Hepatocyte (in vitro differentiated cells): ENCODE data around the gene ACTA2. TPM values are rescaled to one million over a fixed set of nuclear protein-coding genes. Genes with fewer than 3 reads are reported as not detected.
"Not testable (repeated sequence)": the region's sequence is repeated elsewhere in the genome, so short reads cannot be mapped to it uniquely, and the experiment has no call there.

Source experiments
- DNase-seq: peaks from one replicate; pipeline ENCODE4 v3.0.0-alpha.2; 2016; ENCODE audit warnings: low spot score
- H2AFZ ChIP-seq: fragments of 200-600 bp; sonication (generic); 2 replicates; pipeline ENCODE4 v1.6.0; 2016; ENCODE audit warnings: antibody characterized with exemption, mild to moderate bottlenecking
- H3K27ac ChIP-seq: fragments of 200-600 bp; sonication (generic); 2 replicates; pipeline ENCODE4 v1.5.1; 2016; ENCODE audit warnings: mild to moderate bottlenecking
- H3K27me3 ChIP-seq: fragments of 200-600 bp; sonication (generic); 2 replicates; pipeline ENCODE4 v1.6.1; 2016
- H3K36me3 ChIP-seq: fragments of 200-600 bp; sonication (generic); replicated peaks from 2 replicates; pipeline ENCODE4 v1.5.1; 2016; ENCODE audit warnings: low read depth; ENCODE audit not compliant: insufficient read depth
- H3K4me1 ChIP-seq: fragments of 200-600 bp; sonication (generic); 2 replicates; pipeline ENCODE4 v1.5.1; 2016; ENCODE audit warnings: mild to moderate bottlenecking, moderate library complexity; ENCODE audit not compliant: insufficient read depth
- H3K4me2 ChIP-seq: fragments of 200-600 bp; sonication (generic); 2 replicates; pipeline ENCODE4 v1.6.0; 2016
- H3K4me3 ChIP-seq: fragments of 200-600 bp; sonication (generic); 2 replicates; pipeline ENCODE4 v1.5.1; 2016; ENCODE audit warnings: mild to moderate bottlenecking
- H3K79me2 ChIP-seq: fragments of 200-600 bp; sonication (generic); 2 replicates; pipeline ENCODE4 v1.6.0; 2017; ENCODE audit warnings: mild to moderate bottlenecking
- H3K9me2 ChIP-seq: fragments of 200-600 bp; sonication (generic); replicated peaks from 2 replicates; pipeline ENCODE4 v1.6.0; 2017; ENCODE audit warnings: mild to moderate bottlenecking; ENCODE audit not compliant: insufficient read depth
- H3K9me3 ChIP-seq: fragments of 200-600 bp; sonication (generic); 2 replicates; pipeline ENCODE4 v1.5.1; 2016; ENCODE audit warnings: low read depth, mild to moderate bottlenecking
- H4K20me1 ChIP-seq: fragments of 200-600 bp; sonication (generic); 2 replicates; pipeline ENCODE4 v1.6.0; 2016; ENCODE audit warnings: mild to moderate bottlenecking; ENCODE audit not compliant: insufficient read depth, poor library complexity, severe bottlenecking
- EZH2 ChIP-seq: fragments of 200-600 bp; sonication (generic); IDR thresholded peaks from 2 replicates; pipeline ENCODE4 v1.6.1; 2016; ENCODE audit warnings: antibody characterized with exemption, mild to moderate bottlenecking, borderline replicate concordance
- EZH2phosphoT487 ChIP-seq: fragments of 200-600 bp; sonication (generic); IDR thresholded peaks from one replicate; pipeline ENCODE4 v1.6.1; 2018; ENCODE audit warnings: antibody characterized with exemption, mild to moderate bottlenecking, low read depth, moderate library complexity; ENCODE audit not compliant: unreplicated experiment, severe bottlenecking
- WGBS: methylation state at CpG from one replicate; pipeline ENCODE4 v1.1.6; 2016; ENCODE audit warnings: low lambda C conversion rate; ENCODE audit errors: missing lambda C conversion rate; 5-methylcytosine and 5-hydroxymethylcytosine counted together
- polyA plus RNA-seq: library from polyadenylated mRNA; unstranded; fragments of >200 nt; fragmentation: Nextera tagmentation; extraction: Ambion mirVana; gene quantifications from 2 replicates; pipeline ENCODE4 v1.2.1, GENCODE V29; 2016
- total RNA-seq: library from RNA; depleted of rRNA; stranded (reverse); fragments of >200 nt; gene quantifications from 2 replicates; pipeline ENCODE4 v1.2.3, GENCODE V29; 2014
- TF ChIP-seq, protein P1 (sequence below): fragments of 200-600 bp; sonication (generic); IDR thresholded peaks from 2 replicates; pipeline ENCODE4 v1.5.1; 2016; ENCODE audit warnings: antibody characterized with exemption, mild to moderate bottlenecking; ENCODE audit not compliant: poor library complexity

Gene ACTA2
- total and polyA plus RNA-seq, 2 experiments from 2014 or later = 207 to 218 TPM

DNA sequence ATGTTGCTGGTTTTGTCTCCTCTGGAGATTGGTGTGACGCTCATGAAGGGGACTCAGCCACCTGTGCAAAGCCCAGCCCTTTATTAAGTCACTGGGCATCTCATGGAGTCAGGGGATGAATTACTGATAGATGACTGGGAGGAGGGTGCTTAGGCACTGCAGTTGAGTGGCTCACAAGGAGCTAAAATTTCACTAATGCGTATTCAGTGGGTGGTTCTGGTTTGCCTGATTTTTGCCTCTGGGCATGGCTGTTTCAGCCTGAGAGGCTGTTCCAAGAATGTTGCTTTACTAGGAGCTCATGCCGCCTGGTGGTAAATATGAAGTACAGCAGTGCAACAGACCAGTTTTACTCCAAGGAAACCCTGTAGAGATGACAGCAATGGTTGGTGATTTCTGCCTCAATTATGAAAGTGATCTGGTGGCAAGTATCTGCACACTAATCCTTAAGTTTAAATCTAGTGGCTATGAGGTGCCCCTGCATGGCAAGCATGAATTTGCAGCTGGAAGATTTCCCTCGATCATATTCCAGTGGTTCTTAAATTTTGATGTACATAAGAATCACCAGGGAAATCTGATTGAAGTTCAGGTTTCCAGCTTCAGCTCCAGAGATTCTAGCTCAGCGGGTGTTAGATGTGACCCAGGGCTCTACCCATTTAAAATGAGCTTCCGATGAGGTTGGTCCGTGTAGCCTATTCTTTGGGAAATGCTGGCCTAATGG lies 19.9 kb downstream of the ACTA2 start:
- TF ChIP-seq EZH2 (no peak), EZH2phosphoT487 (no peak)
- TF ChIP-seq, protein P1, sequence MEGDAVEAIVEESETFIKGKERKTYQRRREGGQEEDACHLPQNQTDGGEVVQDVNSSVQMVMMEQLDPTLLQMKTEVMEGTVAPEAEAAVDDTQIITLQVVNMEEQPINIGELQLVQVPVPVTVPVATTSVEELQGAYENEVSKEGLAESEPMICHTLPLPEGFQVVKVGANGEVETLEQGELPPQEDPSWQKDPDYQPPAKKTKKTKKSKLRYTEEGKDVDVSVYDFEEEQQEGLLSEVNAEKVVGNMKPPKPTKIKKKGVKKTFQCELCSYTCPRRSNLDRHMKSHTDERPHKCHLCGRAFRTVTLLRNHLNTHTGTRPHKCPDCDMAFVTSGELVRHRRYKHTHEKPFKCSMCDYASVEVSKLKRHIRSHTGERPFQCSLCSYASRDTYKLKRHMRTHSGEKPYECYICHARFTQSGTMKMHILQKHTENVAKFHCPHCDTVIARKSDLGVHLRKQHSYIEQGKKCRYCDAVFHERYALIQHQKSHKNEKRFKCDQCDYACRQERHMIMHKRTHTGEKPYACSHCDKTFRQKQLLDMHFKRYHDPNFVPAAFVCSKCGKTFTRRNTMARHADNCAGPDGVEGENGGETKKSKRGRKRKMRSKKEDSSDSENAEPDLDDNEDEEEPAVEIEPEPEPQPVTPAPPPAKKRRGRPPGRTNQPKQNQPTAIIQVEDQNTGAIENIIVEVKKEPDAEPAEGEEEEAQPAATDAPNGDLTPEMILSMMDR = peak; percentile 93
- no peaks in the 10 kb centered on the region for H3K79me2 ChIP-seq
- H3K4me1 ChIP-seq = no peaks in the 10 kb centered on the region
- H3K9me2 ChIP-seq = no peaks in the 10 kb centered on the region
- H3K36me3 ChIP-seq = no peaks in the 10 kb centered on the region
- peak; percentile 88 for DNase-seq
- H3K27me3 ChIP-seq = no peaks in the 10 kb centered on the region
- H2AFZ ChIP-seq = no peak overlapping the region
- H3K4me2 ChIP-seq = no peak overlapping the region
- no peaks in the 10 kb centered on the region for H4K20me1 ChIP-seq
- H3K9me3 ChIP-seq = no peaks in the 10 kb centered on the region
- 53% methylated on average over 7 of the region's 7 CpGs for WGBS
- no peak overlapping the region for H3K27ac ChIP-seq
- no peak overlapping the region for H3K4me3 ChIP-seq

DNA sequence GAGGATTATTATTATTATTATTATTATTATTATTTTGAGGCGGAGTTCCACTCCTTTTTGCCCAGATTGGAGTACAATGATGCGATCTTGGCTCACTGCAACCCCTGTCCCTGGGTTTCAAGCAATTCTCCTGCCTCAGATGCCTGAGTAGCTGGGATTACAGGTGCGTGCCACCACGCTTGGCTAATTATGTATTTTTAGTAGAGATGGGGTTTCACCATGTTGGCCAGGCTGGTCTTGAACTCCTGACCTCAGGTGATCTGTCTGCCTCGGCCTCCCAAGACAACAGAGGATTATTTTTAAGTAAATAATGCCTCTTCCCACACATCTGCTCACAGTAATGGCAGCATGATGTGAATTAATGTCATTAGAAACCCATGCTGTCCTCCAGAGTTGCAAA lies 20.5 kb downstream of the ACTA2 start:
- not testable (repeated sequence) for H3K4me3 ChIP-seq, H3K9me3 ChIP-seq, DNase-seq, H3K27me3 ChIP-seq, H3K27ac ChIP-seq, H2AFZ ChIP-seq, H4K20me1 ChIP-seq, H3K79me2 ChIP-seq, H3K36me3 ChIP-seq, H3K4me1 ChIP-seq, H3K4me2 ChIP-seq, H3K9me2 ChIP-seq
- 90% methylated on average over 5 of the region's 5 CpGs for WGBS

DNA sequence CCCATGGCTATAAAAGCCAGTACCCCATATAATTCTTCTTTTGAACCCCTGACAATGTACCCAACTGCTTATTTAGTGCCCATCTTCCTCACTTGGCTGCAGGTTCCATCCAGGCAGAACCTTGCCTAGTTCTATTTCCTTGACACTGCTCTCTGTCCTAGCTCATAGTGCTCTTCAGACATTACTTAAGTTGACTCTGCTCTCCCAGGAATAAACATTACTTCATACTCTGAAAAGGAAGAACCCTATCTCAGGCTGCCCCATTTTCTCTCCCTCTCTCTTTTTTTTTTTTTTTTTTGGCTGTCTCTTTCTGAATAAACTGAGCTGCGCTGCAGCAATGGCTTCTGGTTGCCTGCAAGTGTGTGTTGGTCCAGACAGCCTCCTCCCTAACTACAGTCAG lies 21.0 kb downstream of the ACTA2 start:
- no peaks in the 10 kb centered on the region for H3K9me2 ChIP-seq
- no peaks in the 10 kb centered on the region for H3K36me3 ChIP-seq
- H2AFZ ChIP-seq = no peak overlapping the region
- H3K9me3 ChIP-seq = no peaks in the 10 kb centered on the region
- H4K20me1 ChIP-seq = no peaks in the 10 kb centered on the region
- no peak overlapping the region for H3K27ac ChIP-seq
- no peak overlapping the region for H3K4me3 ChIP-seq
- H3K27me3 ChIP-seq = no peaks in the 10 kb centered on the region
- H3K4me2 ChIP-seq = no peak overlapping the region
- no peaks in the 10 kb centered on the region for H3K79me2 ChIP-seq
- TF ChIP-seq EZH2 = no peak
- TF ChIP-seq, protein P1 = no peak
- TF ChIP-seq EZH2phosphoT487 = no peak
- H3K4me1 ChIP-seq = peaks cover 4% of the 10 kb centered on the region
- WGBS = 100% methylated on average over 1 of the region's 1 CpG
- DNase-seq = no peak

DNA sequence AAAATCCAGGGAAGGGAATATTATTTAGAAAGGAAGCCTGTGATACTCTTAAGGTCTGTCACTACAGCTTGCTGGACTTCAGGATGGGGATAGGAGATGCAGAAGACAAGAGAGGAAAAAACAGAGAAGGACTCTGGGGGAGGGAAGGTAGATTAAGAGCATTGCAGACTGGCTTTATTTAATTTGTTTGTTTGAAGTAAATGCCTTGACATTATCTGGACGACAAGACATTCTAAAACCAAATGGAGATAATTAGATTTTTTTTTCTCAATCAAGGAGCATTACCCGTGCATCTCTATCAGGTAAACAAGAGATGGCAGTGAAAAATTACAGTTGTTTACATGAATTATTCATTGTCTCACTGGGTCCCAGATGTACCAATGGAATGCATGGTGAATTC lies 24.3 kb downstream of the ACTA2 start:
- WGBS = 39% methylated on average over 2 of the region's 2 CpGs
- Histone ChIP-seq H4K20me1 (no peaks in the 10 kb centered on the region), H3K9me2 (no peaks in the 10 kb centered on the region), H2AFZ (no peak overlapping the region), H3K4me2 (no peak overlapping the region), H3K79me2 (no peaks in the 10 kb centered on the region), H3K27me3 (no peaks in the 10 kb centered on the region), H3K36me3 (no peaks in the 10 kb centered on the region), H3K4me3 (no peak overlapping the region), H3K4me1 (peaks cover 10% of the 10 kb centered on the region), H3K9me3 (no peaks in the 10 kb centered on the region), H3K27ac (no peak overlapping the region)
- TF ChIP-seq, protein P1 = no peak
- TF ChIP-seq EZH2 = no peak
- TF ChIP-seq EZH2phosphoT487 = no peak
- DNase-seq = no peak
